Heart left ventricle (tissue), 16 donors: ENCODE results near the gene ZNF560. TPM values are rescaled to one million over a fixed set of nuclear protein-coding genes. Genes with fewer than 3 reads are reported as not detected.

Experiments
- ATAC-seq, 4 donors: fragments of 200-7000 bp; cut with Tn5 transposase; one replicate each; pipeline ENCODE4 v1.9.1; 2020 to 2022; ENCODE audit warnings: moderate library complexity in 4 of 4, mild to moderate bottlenecking in 3 of 4, moderate number of reproducible peaks in 1 of 4
- DNase-seq, 5 donors: peaks; one replicate each; pipeline ENCODE4 v3.0.0-alpha.2; 2020
- H3K27ac ChIP-seq, 12 donors: fragments of 200-600 bp; sonication (generic) in 4 of 12; one replicate each; pipeline versions ENCODE4 v1.5.0 to v1.8.0; 2016 to 2022; ENCODE audit warnings: mild to moderate bottlenecking in 2 of 12
- H3K27me3 ChIP-seq, 9 donors: fragments of 200-600 bp; sonication (generic) in 2 of 9; one replicate each; pipeline versions ENCODE4 v1.5.1 to v1.8.0; 2016 to 2022; ENCODE audit warnings: mild to moderate bottlenecking in 3 of 9
- H3K36me3 ChIP-seq, 9 donors: fragments of 200-600 bp; sonication (generic) in 2 of 9; one replicate each; pipeline versions ENCODE4 v1.5.0 to v1.8.0; 2018 to 2022; ENCODE audit warnings: mild to moderate bottlenecking in 2 of 9
- H3K4me1 ChIP-seq, 12 donors: fragments of 200-600 bp; sonication (generic) in 4 of 12; one replicate each; pipeline versions ENCODE4 v1.5.0 to v1.8.0; 2016 to 2022; ENCODE audit warnings: mild to moderate bottlenecking in 3 of 12
- H3K4me3 ChIP-seq, 12 donors: fragments of 200-600 bp; sonication (generic) in 4 of 12; one replicate each; pipeline versions ENCODE4 v1.5.0 to v1.8.0; 2017 to 2022; ENCODE audit warnings: mild to moderate bottlenecking in 9 of 12, moderate library complexity in 4 of 12
- H3K9me3 ChIP-seq, 12 donors: fragments of 200-600 bp; sonication (generic) in 4 of 12; one replicate each; pipeline versions ENCODE4 v1.5.0 to v1.8.0; 2016 to 2022; ENCODE audit warnings: mild to moderate bottlenecking in 1 of 12
- POLR2A ChIP-seq, 2 donors: fragments of 450-650 bp; IDR thresholded peaks; one replicate each; pipeline ENCODE4 v1.6.1; 2017; ENCODE audit warnings: antibody characterized with exemption in 2 of 2, mild to moderate bottlenecking in 2 of 2, moderate library complexity in 2 of 2
- WGBS, 4 donors: extraction: QIAGEN DNeasy Blood & Tissue Kit in 2 of 4; methylation state at CpG; one replicate each; pipeline versions ENCODE4 v1.1.5 to v1.1.7; 2013 to 2018; 5-methylcytosine and 5-hydroxymethylcytosine counted together
- intact Hi-C, 10 donors: fragments of 100-400 bp; cut with DNase I; formaldehyde crosslinking; loops; one replicate each; pipeline versions ENCODE4 v1.11.1 to v1.14.2; 2022
- polyA plus RNA-seq, 2 donors: library from polyadenylated mRNA; stranded (reverse); fragments of 200-250 nt; gene quantifications; one replicate each; pipeline ENCODE4 v1.2.3, GENCODE V29; 2013
- total RNA-seq, 9 donors: library from RNA; depleted of rRNA in 2 of 9; stranded (reverse); fragments of >200 nt in 2 of 9; fragmentation: NEBNext Ultra II Directional in 3 of 9; extraction: Animal tissue kit (Norgen Biotek cat#: 25700) in 3 of 9; gene quantifications; one replicate each; pipeline versions ENCODE4 v1.1.0 to v1.2.4, GENCODE V29; 2016 to 2023
- TF ChIP-seq, protein P1 (sequence below), 12 donors: fragments of 200-600 bp; sonication (generic) in 4 of 12; IDR thresholded peaks; one replicate each; pipeline versions ENCODE4 v1.5.0 to v1.8.0; 2018 to 2022; ENCODE audit warnings: antibody characterized with exemption in 12 of 12, mild to moderate bottlenecking in 5 of 12
- donor health status: ischemic (EF 13 %, LVEDD 7.1; RV severe dilation, severe dysfunction).
- donor health status: healthy with polysubstance abuse.
- donor health status: DM: no; HTN: yes; CAD: no.
- donor health status: DM: no; HTN: no; CAD: no.
- donor health status: ischemic (EF 25% LVEDD 6.9; RV normal size, moderate dysfunction).
- donor health status: ischemic (EF 25% LVEDD 5.7; RV mildly dilated, moderate dysfunction).
- donor health status: healthy.
- donor health status: DM: yes; HTN: yes; CAD: no.
- donor health status: ischemic (EF 35%, LVEDD 5.7; RV mildly dilated, moderate dysfunction).
- donor health status: nonischemic (EF 11% LVEDD 7.7; RV severe dilation, severe dysfunction).
- donor health status: DM: yes; HTN: yes; CAD: no.
- donor health status: PGD.
- donor health status: ischemic (EF 29% LVEDD 5.4; RV normal size, mild dysfunction).
- donor health status: nonischemic (EF 23%, LVEDD 6.1; RV moderate dilation, normal function).

ZNF560 gene
- total and polyA plus RNA-seq, 11 donors = 0.03 to 0.29 (median 0.11) TPM; not detected in 8

DNA sequence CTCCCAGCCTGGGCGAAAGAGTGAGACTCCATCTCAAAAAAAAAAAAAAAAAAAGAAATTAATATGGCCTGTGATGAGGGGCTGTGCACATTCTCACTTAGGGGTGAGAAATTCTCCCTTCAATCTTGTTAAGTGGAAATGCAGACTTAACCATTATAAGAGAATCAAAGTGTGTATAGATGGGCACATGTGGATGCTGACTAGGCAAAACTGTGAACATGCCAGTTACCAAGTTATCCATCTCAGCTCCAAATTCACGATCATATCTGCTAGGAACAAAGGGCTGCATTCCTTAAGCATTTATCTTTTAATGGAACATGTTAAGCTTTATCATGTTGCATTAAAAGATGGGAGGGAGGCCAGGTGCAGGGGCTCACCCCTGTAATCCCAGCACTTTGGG lies 4.3 kb downstream of the ZNF560 start:
- no peak overlapping the region for H3K4me3 ChIP-seq
- no peaks in the 10 kb centered on the region for H3K36me3 ChIP-seq
- no peak overlapping the region for H3K27ac ChIP-seq
- no peak for DNase-seq
- WGBS, 4 donors = 73 to 85% (median 81%) methylated on average over 2 of the region's 2 CpGs
- no peak for ATAC-seq
- no peaks in the 10 kb centered on the region for H3K4me1 ChIP-seq
- H3K27me3 ChIP-seq = peaks cover 0 to 12% (median 0%) of the 10 kb centered on the region in 9 donors
- intact Hi-C loops = no loop called here
- H3K9me3 ChIP-seq = peaks cover 0 to 41% (median 14%) of the 10 kb centered on the region in 12 donors
- TF ChIP-seq POLR2A (IDR thresholded peaks at IDR 0.05) = no peak
- TF ChIP-seq, protein P1, sequence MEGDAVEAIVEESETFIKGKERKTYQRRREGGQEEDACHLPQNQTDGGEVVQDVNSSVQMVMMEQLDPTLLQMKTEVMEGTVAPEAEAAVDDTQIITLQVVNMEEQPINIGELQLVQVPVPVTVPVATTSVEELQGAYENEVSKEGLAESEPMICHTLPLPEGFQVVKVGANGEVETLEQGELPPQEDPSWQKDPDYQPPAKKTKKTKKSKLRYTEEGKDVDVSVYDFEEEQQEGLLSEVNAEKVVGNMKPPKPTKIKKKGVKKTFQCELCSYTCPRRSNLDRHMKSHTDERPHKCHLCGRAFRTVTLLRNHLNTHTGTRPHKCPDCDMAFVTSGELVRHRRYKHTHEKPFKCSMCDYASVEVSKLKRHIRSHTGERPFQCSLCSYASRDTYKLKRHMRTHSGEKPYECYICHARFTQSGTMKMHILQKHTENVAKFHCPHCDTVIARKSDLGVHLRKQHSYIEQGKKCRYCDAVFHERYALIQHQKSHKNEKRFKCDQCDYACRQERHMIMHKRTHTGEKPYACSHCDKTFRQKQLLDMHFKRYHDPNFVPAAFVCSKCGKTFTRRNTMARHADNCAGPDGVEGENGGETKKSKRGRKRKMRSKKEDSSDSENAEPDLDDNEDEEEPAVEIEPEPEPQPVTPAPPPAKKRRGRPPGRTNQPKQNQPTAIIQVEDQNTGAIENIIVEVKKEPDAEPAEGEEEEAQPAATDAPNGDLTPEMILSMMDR (IDR thresholded peaks at IDR 0.05) = no peak

DNA sequence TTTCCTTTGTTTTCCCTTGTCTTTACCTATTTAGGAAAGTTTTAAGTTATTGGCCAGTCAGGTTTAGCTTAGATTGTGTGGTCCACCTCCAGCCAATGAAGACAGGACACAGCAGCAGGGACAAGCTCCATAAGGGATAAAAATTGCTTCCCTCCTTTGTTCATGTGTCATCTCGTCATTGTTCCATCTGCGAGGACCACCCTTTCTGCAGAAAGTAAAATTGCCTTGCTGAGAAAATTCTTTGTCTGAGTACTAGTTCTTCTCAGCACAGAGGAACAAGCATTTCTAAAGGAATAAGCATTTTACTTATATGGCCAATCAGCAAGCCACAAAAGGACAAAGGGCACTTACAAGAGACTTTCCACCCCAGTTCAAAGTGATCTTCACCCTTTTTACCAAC lies 11.4 kb downstream of the ZNF560 start:
- H3K9me3 ChIP-seq = peaks cover 0 to 58% (median 39%) of the 10 kb centered on the region in 12 donors
- TF ChIP-seq POLR2A (IDR thresholded peaks at IDR 0.05) = no peak
- TF ChIP-seq, protein P1 (IDR thresholded peaks at IDR 0.05) = no peak
- H3K4me3 ChIP-seq = no peak overlapping the region
- intact Hi-C loops = no loop called here
- no peak for DNase-seq
- no peaks in the 10 kb centered on the region for H3K36me3 ChIP-seq
- WGBS, 4 donors = 83 to 92% (median 88%) methylated on average over 2 of the region's 2 CpGs
- H3K27ac ChIP-seq = no peak overlapping the region
- no peak for ATAC-seq
- no peaks in the 10 kb centered on the region for H3K27me3 ChIP-seq
- no peaks in the 10 kb centered on the region for H3K4me1 ChIP-seq

DNA sequence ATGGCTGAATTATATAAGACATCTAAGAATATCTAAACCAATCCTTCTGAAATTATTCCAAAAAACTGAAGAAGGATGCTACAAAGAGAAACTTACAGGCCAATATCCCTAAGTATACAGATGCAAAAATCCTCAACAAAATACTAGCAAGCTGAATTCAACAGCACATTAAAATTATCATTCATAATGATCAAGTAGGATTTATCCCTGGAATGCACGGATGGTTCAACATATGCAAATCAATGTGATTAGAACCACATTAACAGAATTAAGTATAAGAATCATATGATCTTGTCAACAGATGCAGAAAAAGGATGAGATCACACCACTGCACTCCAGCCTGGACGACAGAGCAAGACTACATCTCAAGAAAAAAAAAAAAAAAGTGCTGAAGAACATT lies 13.3 kb downstream of the ZNF560 start:
- Histone ChIP-seq H3K9me3 (peaks cover 0 to 63% (median 38%) of the 10 kb centered on the region in 12 donors), H3K36me3 (no peaks in the 10 kb centered on the region), H3K4me1 (no peaks in the 10 kb centered on the region), H3K27me3 (no peaks in the 10 kb centered on the region), H3K27ac (no peak overlapping the region), H3K4me3 (no peak overlapping the region)
- intact Hi-C loops = no loop called here
- TF ChIP-seq, protein P1 (IDR thresholded peaks at IDR 0.05) = no peak
- no peak for TF ChIP-seq POLR2A (IDR thresholded peaks at IDR 0.05)
- 79 to 86% (median 84%) methylated on average over 2 of the region's 2 CpGs for WGBS, 4 donors
- no peak for ATAC-seq
- no peak for DNase-seq

DNA sequence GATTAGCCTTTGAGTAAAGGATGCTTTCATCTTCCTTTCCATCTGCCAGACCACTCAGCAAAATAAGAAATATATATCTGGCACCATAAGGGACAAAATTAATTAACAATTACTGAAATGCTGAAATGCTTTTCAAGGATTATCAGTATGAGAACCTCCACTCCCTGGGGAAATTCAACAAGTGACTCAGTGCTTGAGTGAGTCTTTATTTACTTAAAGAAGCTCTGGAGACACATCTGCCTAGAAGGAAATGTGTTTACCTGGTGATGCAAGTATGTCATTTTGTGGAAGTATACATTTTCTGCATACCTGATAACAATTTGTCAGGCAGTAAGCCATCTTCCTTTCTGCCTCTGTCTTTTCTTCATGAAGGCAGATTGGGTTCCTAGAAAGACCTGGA lies 23.4 kb downstream of the ZNF560 start:
- no peaks in the 10 kb centered on the region for H3K27me3 ChIP-seq
- no peak for ATAC-seq
- intact Hi-C loops = no loop called here
- no peaks in the 10 kb centered on the region for H3K36me3 ChIP-seq
- TF ChIP-seq, protein P1 (IDR thresholded peaks at IDR 0.05) = no peak
- TF ChIP-seq POLR2A (IDR thresholded peaks at IDR 0.05) = no peak
- H3K9me3 ChIP-seq = peaks cover 0 to 37% (median 16%) of the 10 kb centered on the region in 12 donors
- DNase-seq = no peak
- no peak overlapping the region for H3K4me3 ChIP-seq
- H3K4me1 ChIP-seq = no peaks in the 10 kb centered on the region
- H3K27ac ChIP-seq = no peak overlapping the region
